ENCODE measurements around the gene STK11IP. TPM values are rescaled to one million over a fixed set of nuclear protein-coding genes. Genes with fewer than 3 reads are reported as not detected.

STK11IP gene
- total and polyA plus RNA-seq, 8 donors = 24.5 to 36.6 (median 29.2) TPM

- DNase-seq (no peak), ATAC-seq (no peak)
- H3K27me3 ChIP-seq = peaks cover 0 to 41% of the 10 kb centered on the region in 2 donors
- intact Hi-C loops (cut with DNase I) = no loop called here
- TF ChIP-seq CTCF (IDR thresholded peaks at IDR 0.05) = no peak
- H3K36me3 ChIP-seq = peaks cover 0 to 3% of the 10 kb centered on the region in 2 donors
- no peaks in the 10 kb centered on the region for H3K9me3 ChIP-seq
- no peak overlapping the region for H3K4me3 ChIP-seq
- peaks cover 0 to 17% of the 10 kb centered on the region in 2 donors for H3K4me1 ChIP-seq
- H3K27ac ChIP-seq = no peak overlapping the region
Measured at GRCh38 chr2:219567791-219568361, 29.8 kb upstream of the STK11IP start.

GRCh38 chr2:219569041-219569440 is 28.6 kb upstream of the STK11IP start:
- H3K4me1 ChIP-seq = peaks cover 0 to 17% of the 10 kb centered on the region in 2 donors
- no peak overlapping the region for H3K27ac ChIP-seq
- no peak for TF ChIP-seq CTCF (IDR thresholded peaks at IDR 0.05)
- DNase-seq (no peak), ATAC-seq (no peak)
- peaks cover 0 to 43% of the 10 kb centered on the region in 2 donors for H3K27me3 ChIP-seq
- no peak overlapping the region for H3K4me3 ChIP-seq
- peaks cover 0 to 3% of the 10 kb centered on the region in 2 donors for H3K36me3 ChIP-seq
- intact Hi-C loops (cut with DNase I) = no loop called here
- no peaks in the 10 kb centered on the region for H3K9me3 ChIP-seq

GRCh38 chr2:219569635-219570034 is 28.0 kb upstream of the STK11IP start:
- H3K27me3 ChIP-seq = peaks cover 0 to 43% of the 10 kb centered on the region in 2 donors
- H3K9me3 ChIP-seq = no peaks in the 10 kb centered on the region
- intact Hi-C loops (cut with DNase I) = no loop called here
- peaks cover 0 to 3% of the 10 kb centered on the region in 2 donors for H3K36me3 ChIP-seq
- H3K27ac ChIP-seq = no peak overlapping the region
- ATAC-seq = no peak
- H3K4me1 ChIP-seq = peaks cover 0 to 17% of the 10 kb centered on the region in 2 donors
- DNase-seq = no peak
- TF ChIP-seq CTCF (IDR thresholded peaks at IDR 0.05) = no peak
- H3K4me3 ChIP-seq = peak overlapping the region in 1 of 2 donors; percentile 54

GRCh38 chr2:219570194-219570923 is 27.3 kb upstream of the STK11IP start:
- H3K4me1 ChIP-seq = peaks cover 0 to 17% of the 10 kb centered on the region in 2 donors
- DNase-seq = peak in 3 of 4 donors; percentile 30 to 85 (median 37)
- peaks cover 0 to 3% of the 10 kb centered on the region in 2 donors for H3K36me3 ChIP-seq
- H3K27me3 ChIP-seq = peaks cover 0 to 50% of the 10 kb centered on the region in 2 donors
- intact Hi-C loops (cut with DNase I) = no loop called here
- ATAC-seq = peak; percentile 63
- no peaks in the 10 kb centered on the region for H3K9me3 ChIP-seq
- H3K27ac ChIP-seq = peak overlapping the region; percentile 58 to 79
- TF ChIP-seq CTCF (IDR thresholded peaks at IDR 0.05) = no peak
- peak overlapping the region; percentile 47 to 54 for H3K4me3 ChIP-seq

- Histone ChIP-seq H3K9me3 (no peaks in the 10 kb centered on the region), H3K27ac (peak overlapping the region; percentile 58 to 79), H3K4me1 (peaks cover 0 to 17% of the 10 kb centered on the region in 2 donors), H3K4me3 (peak overlapping the region; percentile 47 to 54), H3K27me3 (peaks cover 0 to 51% of the 10 kb centered on the region in 2 donors), H3K36me3 (peaks cover 0 to 3% of the 10 kb centered on the region in 2 donors)
- peak; percentile 9 for ATAC-seq
- intact Hi-C loops (cut with DNase I) = no loop called here
- TF ChIP-seq CTCF (IDR thresholded peaks at IDR 0.05) = no peak
- peak in 1 of 4 donors; percentile 33 for DNase-seq
Measured at GRCh38 chr2:219570924-219571310, 26.7 kb upstream of the STK11IP start.

All from left lung (tissue), 10 donors.